Rectal smooth muscle tissue (tissue), 1 donor: ENCODE data around the gene TMPRSS5.

Experiments used
- H3K27ac ChIP-seq: one replicate; pipeline ENCODE4 v1.7.0; 2013; ENCODE audit warnings: low read depth, low read length, inconsistent platforms
- H3K27me3 ChIP-seq: one replicate; pipeline ENCODE4 v1.7.0; 2013; ENCODE audit warnings: low read length; ENCODE audit not compliant: control insufficient read depth, insufficient read depth
- H3K36me3 ChIP-seq: one replicate; pipeline ENCODE4 v1.7.0; 2013; ENCODE audit warnings: low read length; ENCODE audit not compliant: control insufficient read depth, insufficient read depth
- H3K4me1 ChIP-seq: one replicate; pipeline ENCODE4 v1.7.0; 2013; ENCODE audit warnings: low read length; ENCODE audit not compliant: control insufficient read depth, insufficient read depth
- H3K4me3 ChIP-seq: one replicate; pipeline ENCODE4 v1.7.0; 2013; ENCODE audit warnings: low read length
- H3K9ac ChIP-seq: one replicate; pipeline ENCODE4 v1.7.0; 2013; ENCODE audit warnings: low read length

Gene TMPRSS5

DNA sequence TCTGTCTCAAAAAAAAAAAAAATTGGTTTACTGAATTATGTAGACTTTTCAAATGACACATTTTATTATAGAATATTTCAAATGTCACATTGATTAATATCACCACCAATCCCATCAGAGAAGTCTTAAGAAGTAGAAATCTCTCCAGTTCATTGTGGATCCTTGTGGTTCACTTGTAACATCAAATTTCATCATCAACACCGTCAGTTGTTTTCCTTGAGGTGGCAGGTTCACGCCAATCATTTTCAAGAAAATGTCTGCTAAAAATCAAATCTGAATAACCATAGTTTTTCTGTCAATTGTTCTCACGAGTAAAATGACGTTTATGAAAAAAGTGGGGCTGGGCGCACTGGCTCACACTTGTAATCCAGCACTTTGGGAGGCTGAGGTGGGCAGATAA lies 50.3 kb downstream of the TMPRSS5 start:
- H3K27ac ChIP-seq, result no peak overlapping the region
- H3K9ac ChIP-seq, result no peak overlapping the region
- no peaks in the 10 kb centered on the region for H3K4me1 ChIP-seq
- no peak overlapping the region for H3K4me3 ChIP-seq
- no peaks in the 10 kb centered on the region for H3K27me3 ChIP-seq
- H3K36me3 ChIP-seq, result no peaks in the 10 kb centered on the region

DNA sequence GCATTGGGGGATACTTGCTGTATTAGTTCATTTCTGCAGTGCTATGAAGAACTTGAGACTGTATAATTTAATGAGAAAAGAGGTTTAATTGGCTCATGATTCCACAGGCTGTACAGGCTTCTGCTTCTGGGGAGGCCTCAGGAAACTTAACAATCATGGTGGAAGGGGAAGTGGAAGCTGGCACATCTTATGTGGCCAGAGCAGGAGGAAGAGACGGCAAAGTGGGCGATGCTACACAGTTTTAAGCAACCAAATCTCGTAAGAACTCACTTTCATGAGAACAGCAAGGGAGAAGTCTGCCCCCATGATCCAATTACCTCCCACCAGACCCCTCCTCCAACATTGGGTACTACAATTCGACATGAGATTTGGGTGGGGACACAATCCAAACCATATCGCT lies 55.1 kb downstream of the TMPRSS5 start:
- Histone ChIP-seq H3K27me3 (no peaks in the 10 kb centered on the region), H3K4me1 (no peaks in the 10 kb centered on the region), H3K27ac (no peak overlapping the region), H3K9ac (no peak overlapping the region), H3K4me3 (no peak overlapping the region), H3K36me3 (no peaks in the 10 kb centered on the region)

DNA sequence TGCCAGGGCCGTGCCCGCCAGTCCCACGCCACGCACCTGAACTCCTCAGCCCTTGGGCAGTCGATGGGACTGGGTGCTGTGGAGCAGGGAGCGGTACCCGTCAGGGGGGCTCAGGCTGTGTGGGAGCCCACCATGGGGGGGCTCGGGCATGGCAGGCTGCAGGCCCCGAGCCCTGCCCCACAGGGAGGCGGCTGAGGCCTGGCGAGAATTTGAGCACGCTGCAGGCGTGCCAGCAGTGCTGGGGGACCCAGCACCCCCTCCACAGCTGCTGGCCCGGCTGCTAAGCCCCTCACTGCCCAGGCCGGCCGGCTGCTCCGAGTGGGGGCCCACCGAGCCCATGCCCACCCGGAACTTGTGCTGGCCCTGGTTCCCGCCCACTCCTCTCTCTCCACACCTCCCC lies 56.8 kb downstream of the TMPRSS5 start:
- H3K9ac ChIP-seq, result no peak overlapping the region
- H3K27ac ChIP-seq, result no peak overlapping the region
- H3K4me1 ChIP-seq, result no peaks in the 10 kb centered on the region
- no peaks in the 10 kb centered on the region for H3K27me3 ChIP-seq
- no peak overlapping the region for H3K4me3 ChIP-seq
- no peaks in the 10 kb centered on the region for H3K36me3 ChIP-seq

DNA sequence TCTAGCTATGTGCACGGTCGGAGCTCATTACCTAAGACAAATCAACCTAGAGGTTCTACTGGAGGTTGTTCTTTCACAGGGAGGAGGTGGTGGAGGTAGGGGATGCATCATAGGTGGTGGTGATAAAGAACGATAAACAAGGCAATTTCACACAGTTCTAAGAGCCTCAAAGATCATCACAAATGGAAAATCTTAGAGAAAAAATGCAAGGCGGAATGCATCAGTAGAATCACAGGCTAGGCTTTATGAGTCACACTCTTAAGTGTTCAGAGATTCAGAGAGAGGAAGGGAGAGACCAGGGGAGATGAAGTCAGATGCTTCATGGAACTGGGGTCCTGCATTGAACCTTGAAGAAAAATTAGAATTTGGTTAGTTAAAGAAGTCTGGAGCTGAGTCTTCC lies 58.3 kb downstream of the TMPRSS5 start:
- Histone ChIP-seq H3K4me1 (no peaks in the 10 kb centered on the region), H3K27me3 (no peaks in the 10 kb centered on the region), H3K4me3 (no peak overlapping the region), H3K27ac (no peak overlapping the region), H3K9ac (no peak overlapping the region), H3K36me3 (no peaks in the 10 kb centered on the region)

DNA sequence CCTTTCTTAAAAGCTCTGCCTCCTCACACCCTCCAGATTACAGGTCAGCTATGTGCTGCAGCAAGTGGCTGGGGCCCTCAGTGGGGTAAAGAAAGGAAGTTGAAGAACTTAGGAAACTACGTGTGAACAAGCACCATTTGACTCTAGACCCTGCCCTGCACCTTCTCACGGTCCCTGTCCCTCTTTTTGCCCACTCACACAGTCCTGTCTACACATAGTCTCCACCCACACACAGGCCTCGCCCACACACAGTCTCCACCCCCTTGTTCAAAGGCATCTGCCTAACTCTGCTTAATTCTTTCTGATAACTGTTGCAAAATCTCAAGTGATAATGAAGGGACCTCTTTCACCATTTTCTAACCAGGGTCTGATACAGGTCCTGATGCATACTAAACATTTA lies 59.0 kb downstream of the TMPRSS5 start:
- Histone ChIP-seq H3K4me3 (no peak overlapping the region), H3K4me1 (no peaks in the 10 kb centered on the region), H3K9ac (no peak overlapping the region), H3K27me3 (no peaks in the 10 kb centered on the region), H3K27ac (no peak overlapping the region), H3K36me3 (no peaks in the 10 kb centered on the region)

DNA sequence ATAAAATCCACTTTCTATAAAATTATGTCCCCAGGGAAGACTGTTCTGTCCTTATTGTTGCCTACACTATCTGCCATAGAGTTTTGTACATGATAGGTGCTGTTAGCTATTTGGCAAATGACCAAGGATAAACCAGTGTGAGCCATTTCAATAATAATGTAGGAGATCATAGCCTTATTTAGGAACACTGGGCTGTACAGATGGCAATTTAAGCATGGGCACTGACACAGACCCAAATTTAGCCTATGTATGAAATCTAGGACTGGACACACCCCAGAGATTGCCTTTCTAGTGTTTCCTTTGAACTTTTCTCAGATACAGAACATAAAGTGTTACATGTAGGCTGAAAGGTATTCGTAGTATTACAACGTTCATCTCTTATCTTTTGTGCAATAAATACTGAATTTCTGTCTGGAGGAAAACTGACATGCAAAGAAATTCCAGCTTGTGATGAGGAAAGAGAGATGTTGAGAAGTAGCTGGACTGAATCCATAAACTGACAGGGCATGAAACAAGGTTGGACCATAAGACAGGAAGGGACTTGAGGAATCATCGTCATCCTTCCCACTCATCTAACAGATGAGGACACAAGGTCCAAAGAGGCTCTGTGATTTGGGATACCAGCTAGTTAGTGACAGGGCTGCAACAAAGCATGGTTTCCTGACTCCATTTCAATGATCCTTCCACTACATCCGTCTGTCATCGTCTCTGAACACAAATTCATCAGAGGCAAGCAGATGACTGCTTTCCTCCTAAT lies 60.3 kb downstream of the TMPRSS5 start:
- Histone ChIP-seq H3K27me3 (no peaks in the 10 kb centered on the region), H3K4me1 (no peaks in the 10 kb centered on the region), H3K36me3 (no peaks in the 10 kb centered on the region), H3K4me3 (no peak overlapping the region), H3K27ac (no peak overlapping the region), H3K9ac (no peak overlapping the region)

DNA sequence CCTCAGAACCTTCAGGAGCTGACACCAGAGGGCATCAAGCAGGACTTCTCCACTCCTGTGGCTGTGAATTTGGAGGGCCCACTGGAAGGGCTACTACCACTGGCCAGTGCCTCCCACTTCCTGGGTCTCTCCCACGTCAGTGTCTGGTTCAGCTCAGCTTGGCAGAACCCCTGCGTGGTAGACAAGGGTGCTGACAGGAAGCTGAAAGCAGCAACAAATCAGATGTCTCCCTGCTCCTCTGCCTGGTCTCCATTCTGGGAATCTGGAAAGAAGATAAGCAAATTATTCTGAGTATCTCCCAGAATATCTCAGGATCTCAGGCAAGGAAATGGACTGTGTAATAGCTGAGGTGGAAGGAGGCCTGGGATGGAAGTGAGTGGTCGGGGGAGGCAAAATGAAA lies 61.5 kb downstream of the TMPRSS5 start:
- Histone ChIP-seq H3K4me3 (no peak overlapping the region), H3K36me3 (no peaks in the 10 kb centered on the region), H3K9ac (no peak overlapping the region), H3K27ac (no peak overlapping the region), H3K4me1 (no peaks in the 10 kb centered on the region), H3K27me3 (no peaks in the 10 kb centered on the region)

DNA sequence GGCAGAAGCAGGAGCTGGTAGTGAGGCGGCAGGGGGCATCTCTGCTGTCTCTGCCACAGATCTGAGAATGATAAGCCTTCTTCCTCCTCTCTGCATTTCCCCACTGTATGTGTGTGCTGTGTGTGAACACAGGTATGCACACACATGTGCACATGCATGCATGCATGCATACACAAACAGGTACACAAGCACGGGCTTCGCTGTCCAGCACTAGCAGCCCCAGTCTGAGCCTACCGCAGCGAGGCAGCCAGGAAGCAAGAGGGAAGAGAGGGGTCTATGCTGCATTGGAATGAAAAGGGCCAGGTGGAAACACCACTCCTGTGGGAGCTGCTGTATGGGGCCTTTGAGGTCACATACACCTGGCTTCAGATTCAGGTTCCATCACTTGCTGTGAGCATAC lies 62.4 kb downstream of the TMPRSS5 start:
- H3K27ac ChIP-seq, result no peak overlapping the region
- H3K4me3 ChIP-seq, result no peak overlapping the region
- H3K36me3 ChIP-seq, result no peaks in the 10 kb centered on the region
- H3K9ac ChIP-seq, result no peak overlapping the region
- no peaks in the 10 kb centered on the region for H3K4me1 ChIP-seq
- H3K27me3 ChIP-seq, result no peaks in the 10 kb centered on the region

DNA sequence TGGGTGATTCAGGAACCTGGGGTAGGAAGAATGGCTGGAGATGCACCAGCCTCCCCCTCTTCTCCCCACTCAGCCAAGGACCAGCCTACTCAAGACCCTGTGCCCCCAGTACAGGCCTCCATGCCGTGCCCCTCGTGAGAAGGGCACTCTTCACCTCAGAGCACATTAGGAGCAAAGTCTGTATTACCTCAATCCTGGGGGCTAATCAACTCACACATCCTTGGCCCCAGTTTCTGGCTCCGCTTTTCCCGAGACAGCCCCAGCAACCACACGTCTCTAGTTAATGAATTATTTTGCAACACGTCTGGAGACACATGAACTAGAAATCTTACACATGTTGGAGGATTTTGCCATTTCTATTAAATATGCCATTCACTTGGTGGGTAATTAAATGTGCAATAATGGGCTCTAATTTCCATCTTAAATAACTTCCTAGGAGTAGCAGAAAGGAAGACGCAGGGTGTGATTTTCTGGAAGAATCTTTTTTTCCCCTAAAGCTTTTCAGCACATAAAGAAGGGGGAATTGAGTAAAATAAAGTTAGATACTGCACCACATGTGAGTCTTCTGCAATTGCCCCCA lies 63.0 kb downstream of the TMPRSS5 start:
- Histone ChIP-seq H3K27me3 (no peaks in the 10 kb centered on the region), H3K9ac (no peak overlapping the region), H3K4me3 (no peak overlapping the region), H3K27ac (no peak overlapping the region), H3K36me3 (no peaks in the 10 kb centered on the region), H3K4me1 (no peaks in the 10 kb centered on the region)

DNA sequence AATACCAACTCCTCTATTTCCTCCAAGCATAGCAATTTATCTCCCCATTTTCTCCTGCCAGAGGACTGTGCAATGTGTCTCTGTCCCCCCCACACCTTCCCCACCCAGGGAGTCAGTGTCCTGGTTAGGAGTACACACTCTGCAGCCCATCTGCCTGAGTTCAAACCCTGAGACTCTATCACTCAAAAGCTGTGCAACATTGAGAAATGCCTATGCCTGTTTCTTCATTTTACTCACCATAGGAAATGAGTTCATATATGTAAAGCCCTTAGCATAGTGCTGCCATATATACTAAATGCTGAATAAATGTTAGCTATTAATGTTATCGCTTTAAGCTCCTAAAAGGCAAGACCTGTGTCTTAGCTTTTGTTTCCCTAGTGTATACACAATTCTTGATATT lies 64.0 kb downstream of the TMPRSS5 start:
- H3K36me3 ChIP-seq, result no peaks in the 10 kb centered on the region
- H3K4me3 ChIP-seq, result no peak overlapping the region
- no peaks in the 10 kb centered on the region for H3K27me3 ChIP-seq
- H3K4me1 ChIP-seq, result no peaks in the 10 kb centered on the region
- no peak overlapping the region for H3K9ac ChIP-seq
- no peak overlapping the region for H3K27ac ChIP-seq

DNA sequence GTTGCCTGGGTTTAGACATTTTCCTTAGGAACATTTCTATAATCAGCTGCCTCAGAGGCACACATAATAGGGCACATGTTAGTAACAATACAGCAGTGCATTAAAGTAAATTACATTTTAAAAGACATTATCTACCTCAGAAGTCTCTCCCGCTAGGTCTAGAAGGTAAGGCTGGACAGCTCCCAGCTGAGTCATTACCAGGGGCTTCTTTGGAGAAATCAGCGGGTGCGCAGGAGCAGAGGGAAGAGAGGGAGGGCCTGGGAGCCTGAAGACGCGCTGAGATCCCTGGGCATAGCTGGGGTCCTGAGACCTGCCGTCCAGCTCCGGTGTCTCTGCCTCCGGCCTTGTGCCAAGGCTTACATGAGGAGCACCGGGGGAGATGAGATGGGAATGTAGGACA lies 67.7 kb downstream of the TMPRSS5 start:
- Histone ChIP-seq H3K27ac (no peak overlapping the region), H3K27me3 (no peaks in the 10 kb centered on the region), H3K4me1 (no peaks in the 10 kb centered on the region), H3K36me3 (no peaks in the 10 kb centered on the region), H3K4me3 (no peak overlapping the region), H3K9ac (no peak overlapping the region)

DNA sequence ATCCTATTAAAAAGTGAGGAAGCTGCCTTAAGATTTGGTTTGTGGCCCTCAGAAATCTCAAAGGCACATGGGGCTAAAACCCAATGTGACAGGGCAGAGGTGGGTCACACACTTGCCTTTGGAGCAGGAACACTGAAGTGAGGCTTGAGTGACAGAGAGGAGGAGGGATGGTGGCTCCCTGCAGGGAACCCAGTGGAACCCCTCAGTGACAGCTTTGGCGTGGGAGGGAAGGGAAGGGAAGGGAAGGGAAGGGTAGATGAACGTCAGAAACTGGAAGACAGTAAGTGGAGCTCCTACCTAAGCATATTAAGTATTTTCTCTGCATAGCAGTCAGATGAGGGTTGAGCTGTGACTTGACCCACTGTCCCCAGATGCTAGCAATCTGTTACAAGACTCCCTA lies 68.5 kb downstream of the TMPRSS5 start:
- no peak overlapping the region for H3K4me3 ChIP-seq
- no peaks in the 10 kb centered on the region for H3K4me1 ChIP-seq
- H3K9ac ChIP-seq, result no peak overlapping the region
- H3K27me3 ChIP-seq, result no peaks in the 10 kb centered on the region
- no peak overlapping the region for H3K27ac ChIP-seq
- no peaks in the 10 kb centered on the region for H3K36me3 ChIP-seq
